ENCODE measurements around the gene LAMA1. TPM values are rescaled to one million over a fixed set of nuclear protein-coding genes. Genes with fewer than 3 reads are reported as not detected.

LAMA1 gene
- total RNA-seq, 1 experiment from 2014 or later = 28.8 TPM

- no peaks in the 10 kb centered on the region for H3K27me3 Mint-ChIP-seq (ENCODE audit: low read depth)
- Histone ChIP-seq H3K23me2 (ENCODE audit: insufficient read length, low read depth, low read length, poor library complexity, severe bottlenecking) (no peaks in the 10 kb centered on the region), H3K4ac (ENCODE audit: low read depth, low read length) (no peak overlapping the region), H4K8ac (replicated peaks; ENCODE audit: insufficient read length, low read depth, low read length) (no peak overlapping the region), H3K27ac (ENCODE audit: insufficient read length, low read depth, low read length) (no peak overlapping the region), H3K4me2 (ENCODE audit: insufficient read depth, insufficient read length, low read length) (no peak overlapping the region), H3K56ac (ENCODE audit: insufficient read length, low read depth, low read length) (no peak overlapping the region), H2BK20ac (ENCODE audit: low read depth, low read length, poor library complexity, severe bottlenecking) (no peak overlapping the region), H4K20me1 (ENCODE audit: control insufficient read depth, insufficient read depth, insufficient read length) (no peaks in the 10 kb centered on the region), H3K9me3 (ENCODE audit: control insufficient read depth, low read depth, low read length) (no peaks in the 10 kb centered on the region), H2AK5ac (ENCODE audit: insufficient read length, low read length) (no peak overlapping the region), H2BK120ac (ENCODE audit: low read depth, low read length, poor library complexity, severe bottlenecking) (no peak overlapping the region), H2AFZ (ENCODE audit: low read length) (no peak overlapping the region), H3K9ac (ENCODE audit: extremely low read depth, insufficient read length, low read length) (no peak overlapping the region), H3K18ac (ENCODE audit: insufficient read length, low read depth, low read length) (no peak overlapping the region), H4K5ac (ENCODE audit: insufficient read length, low read depth, low read length) (no peak overlapping the region), H2BK5ac (ENCODE audit: insufficient read length, low read length) (no peak overlapping the region), H2BK12ac (ENCODE audit: insufficient read length, low read depth, low read length) (no peak overlapping the region), H3K14ac (ENCODE audit: insufficient read depth, low read length) (no peak overlapping the region), H3T11ph (ENCODE audit: low read length) (no peak overlapping the region), H3K23ac (ENCODE audit: insufficient read length, low read depth, low read length) (no peak overlapping the region), H3K27me3 (ENCODE audit: insufficient read depth, low read length) (no peaks in the 10 kb centered on the region), H3K79me2 (ENCODE audit: insufficient read depth, low read length) (no peaks in the 10 kb centered on the region), H2BK15ac (ENCODE audit: low read depth, low read length) (no peak overlapping the region), H3K4me1 (ENCODE audit: insufficient read depth, low read length) (no peaks in the 10 kb centered on the region), H4K91ac (ENCODE audit: insufficient read length, low read depth, low read length) (no peak overlapping the region), H3K79me1 (ENCODE audit: insufficient read depth, low read depth, low read length, poor library complexity, severe bottlenecking) (no peaks in the 10 kb centered on the region)
- peaks cover 0 to 3% of the 10 kb centered on the region in 2 experiments; a peak in 1 of 4 replicates for H3K4me1 Mint-ChIP-seq
- no CpG with 5 or more reads among the region's 10 CpGs for WGBS (ENCODE audit: extremely low coverage, insufficient read length, low lambda C conversion rate)
- H3K27ac Mint-ChIP-seq = peak overlapping the region in 1 of 3 experiments; percentile 40; a peak in 1 of 7 replicates
- H3K36me3 Mint-ChIP-seq (ENCODE audit: insufficient read depth in 1 of 3, low read depth in 3 of 3) = peaks cover 17 to 60% (median 22%) of the 10 kb centered on the region in 3 experiments
- DNase-seq = no peak
- no peak for TF ChIP-seq CTCF (conservative IDR thresholded peaks at IDR 0.05)
- no peaks in the 10 kb centered on the region for H3K9me3 Mint-ChIP-seq
- H3K4me3 Mint-ChIP-seq = no peak overlapping the region
These were observed 135.2 kb downstream of the LAMA1 start for GRCh38 chr18:6982398-6982797.
